HG03280 (cell line): ENCODE measurements around the gene ANKS3.

Source experiments
- ATAC-seq: cut with Tn5 transposase; IDR thresholded peaks from one replicate; pipeline ENCODE4 v1.9.1; 2021; ENCODE audit warnings: mild to moderate bottlenecking, moderate library complexity; ENCODE audit not compliant: unreplicated experiment

The ANKS3 gene

GRCh38 chr16:4674926-4675530, 59.0 kb downstream of the ANKS3 start:
- ATAC-seq: no peak

GRCh38 chr16:4673387-4674046, 60.6 kb downstream of the ANKS3 start:
- no peak for ATAC-seq

- no peak for ATAC-seq
Observed at GRCh38 chr16:4668313-4668960, 65.6 kb downstream of the ANKS3 start.

- no peak for ATAC-seq
Observed at GRCh38 chr16:4667203-4667963, 66.7 kb downstream of the ANKS3 start.

- ATAC-seq: no peak
Observed at GRCh38 chr16:4666537-4667202, 67.4 kb downstream of the ANKS3 start.

GRCh38 chr16:4664538-4665418, 69.3 kb downstream of the ANKS3 start:
- ATAC-seq: no peak

GRCh38 chr16:4663777-4664465, 70.2 kb downstream of the ANKS3 start:
- no peak for ATAC-seq

GRCh38 chr16:4663465-4663776, 70.7 kb downstream of the ANKS3 start:
- no peak for ATAC-seq

- ATAC-seq: no peak
Observed at GRCh38 chr16:4661661-4662060, 72.4 kb downstream of the ANKS3 start.

- ATAC-seq: no peak
Observed at GRCh38 chr16:4660454-4661007, 73.5 kb downstream of the ANKS3 start.

- no peak for ATAC-seq
Observed at GRCh38 chr16:4659363-4660353, 74.4 kb downstream of the ANKS3 start.

GRCh38 chr16:4656695-4657686, 77.1 kb downstream of the ANKS3 start:
- ATAC-seq: no peak

- no peak for ATAC-seq
Observed at GRCh38 chr16:4656221-4656620, 77.8 kb downstream of the ANKS3 start.

GRCh38 chr16:4655801-4656200, 78.3 kb downstream of the ANKS3 start:
- ATAC-seq: no peak

- no peak for ATAC-seq
Observed at GRCh38 chr16:4654964-4655590, 79.0 kb downstream of the ANKS3 start.
